B cell (primary cell): ENCODE data around the gene S1PR5. TPM values are rescaled to one million over a fixed set of nuclear protein-coding genes. Genes with fewer than 3 reads are reported as not detected.
A peak's percentile ranks its signal among the peaks of the same experiment; 100 is the strongest.

Experiments
- ATAC-seq: fragments of 200-7000 bp; cut with Tn5 transposase; one replicate; pipeline ENCODE4 v1.10.0; 2021; ENCODE audit warnings: low read depth, mild to moderate bottlenecking, moderate number of reproducible peaks, moderate library complexity
- CTCF ChIA-PET: fragments of 350-600 bp; sonication (Branson Sonifier 250); formaldehyde crosslinking; loops from one replicate; lab custom pipeline; 2021; ENCODE audit warnings: antibody characterized with exemption, inconsistent platforms; lab: Charles Lee
- POLR2A ChIA-PET: fragments of 350-600 bp; sonication (Branson Sonifier 250); formaldehyde crosslinking; loops from one replicate; lab custom pipeline; 2021; ENCODE audit warnings: antibody characterized with exemption; lab: Charles Lee
- DNase-seq: peaks from one replicate; pipeline ENCODE4 v3.0.0; 2013
- H2AFZ ChIP-seq: 2 replicates; pipeline ENCODE4 v1.6.1; 2012; ENCODE audit warnings: mild to moderate bottlenecking, low read depth, low read length; ENCODE audit not compliant: insufficient read depth, poor library complexity, severe bottlenecking
- H3K27ac ChIP-seq, 2 donors: 1 replicate in 1 of 2; 2 replicates in 1 of 2; pipeline ENCODE4 v1.5.1; 2012 to 2013; ENCODE audit warnings: low read length in 2 of 2, mild to moderate bottlenecking in 2 of 2, moderate library complexity in 1 of 2
- H3K27me3 ChIP-seq, 4 experiments: fragments of 200-600 bp in 1 of 4; sonication (generic) in 1 of 4; replicated peaks in 1 of 4; 1 replicate in 2 of 4; 2 replicates in 2 of 4; pipeline versions ENCODE4 v1.6.1 to v1.7.0; 2013 to 2016; ENCODE audit warnings: low read length in 3 of 4, mild to moderate bottlenecking in 2 of 4, mixed read lengths in 1 of 4, moderate library complexity in 1 of 4; ENCODE audit not compliant: insufficient read depth in 4 of 4, control insufficient read depth in 3 of 4; ENCODE audit errors: control extremely low read depth in 1 of 4
- H3K36me3 ChIP-seq, 2 experiments: replicated peaks in 1 of 2; 1 replicate in 1 of 2; 2 replicates in 1 of 2; pipeline versions ENCODE4 v1.6.1 to v1.7.1; 2013; ENCODE audit warnings: low read length in 1 of 2; ENCODE audit not compliant: insufficient read depth in 2 of 2, control insufficient read depth in 1 of 2; ENCODE audit errors: control extremely low read depth in 1 of 2, extremely low read depth in 1 of 2
- H3K4me1 ChIP-seq, 2 donors: fragments of 200-600 bp in 1 of 2; sonication (generic) in 1 of 2; 1 replicate in 1 of 2; 2 replicates in 1 of 2; pipeline versions ENCODE4 v1.5.1 to v1.6.1; 2013 to 2017; ENCODE audit warnings: low read length in 2 of 2; ENCODE audit not compliant: control insufficient read depth in 2 of 2, insufficient read depth in 2 of 2
- H3K4me2 ChIP-seq: replicated peaks from 2 replicates; pipeline ENCODE3; 2012; ENCODE audit warnings: mild to moderate bottlenecking, low read depth, low read length; ENCODE audit not compliant: poor library complexity, severe bottlenecking
- H3K4me3 ChIP-seq, 5 experiments: fragments of 200-600 bp in 1 of 5; sonication (generic) in 1 of 5; 1 replicate in 3 of 5; 2 replicates in 2 of 5; pipeline versions ENCODE4 v1.5.1 to v1.7.0; 2011 to 2016; ENCODE audit warnings: low read length in 4 of 5, mild to moderate bottlenecking in 4 of 5, low read depth in 2 of 5, control low read depth in 1 of 5, moderate library complexity in 1 of 5; ENCODE audit not compliant: insufficient read depth in 1 of 5; ENCODE audit errors: control extremely low read depth in 1 of 5, extremely low read depth in 1 of 5
- H3K79me2 ChIP-seq: fragments of 200-600 bp; sonication (generic); one replicate; pipeline ENCODE4 v1.6.0; 2016; ENCODE audit warnings: low read length; ENCODE audit not compliant: control insufficient read depth, insufficient read depth
- H3K9ac ChIP-seq: fragments of 200-600 bp; sonication (generic); 2 replicates; pipeline ENCODE4 v1.6.1; 2017; ENCODE audit warnings: mild to moderate bottlenecking, low read length, moderate library complexity
- H3K9me3 ChIP-seq, 3 donors: one replicate each; pipeline versions ENCODE4 v1.6.1 to v1.7.1; 2013; ENCODE audit warnings: low read length in 2 of 3; ENCODE audit not compliant: control insufficient read depth in 2 of 3, insufficient read depth in 1 of 3; ENCODE audit errors: control extremely low read depth in 1 of 3
- H4K20me1 ChIP-seq: 2 replicates; pipeline ENCODE4 v1.6.0; 2012; ENCODE audit warnings: mild to moderate bottlenecking, low read length; ENCODE audit not compliant: insufficient read depth, control insufficient read depth, poor library complexity, severe bottlenecking
- H3K27ac Mint-ChIP-seq: one replicate; pipeline ENCODE4 v1.8.0; 2021; ENCODE audit warnings: mixed read lengths
- H3K27me3 Mint-ChIP-seq: one replicate; pipeline ENCODE4 v1.8.0; 2021; ENCODE audit warnings: mixed read lengths
- H3K4me1 Mint-ChIP-seq: one replicate; pipeline ENCODE4 v1.8.0; 2021; ENCODE audit warnings: mixed read lengths
- H3K4me3 Mint-ChIP-seq: one replicate; pipeline ENCODE4 v1.8.0; 2021; ENCODE audit warnings: mixed read lengths
- H3K9me3 Mint-ChIP-seq: one replicate; pipeline ENCODE4 v1.8.0; 2022; ENCODE audit warnings: mixed read lengths; ENCODE audit not compliant: insufficient read depth
- EZH2 ChIP-seq: IDR thresholded peaks from 2 replicates; pipeline ENCODE4 v1.6.1; 2012; ENCODE audit warnings: borderline replicate concordance, low read depth, mild to moderate bottlenecking, moderate library complexity, low read length; ENCODE audit not compliant: insufficient read depth, poor library complexity, severe bottlenecking
- WGBS: methylation state at CpG from one replicate; pipeline ENCODE4 v1.1.5; 2013; ENCODE audit warnings: missing lambda C conversion rate; ENCODE audit not compliant: insufficient coverage; 5-methylcytosine and 5-hydroxymethylcytosine counted together
- intact Hi-C: fragments of 100-400 bp; cut with micrococcal nuclease; formaldehyde crosslinking; loops from one replicate; pipeline ENCODE4 v1.10.0; 2022
- polyA plus RNA-seq: library from polyadenylated mRNA; depleted of rRNA; stranded (reverse); fragments of >200 nt; gene quantifications from 2 replicates; pipeline ENCODE4 v1.2.3, GENCODE V29; 2012
- total RNA-seq, 2 donors: library from RNA; stranded (reverse); fragments of 120-200 nt in 1 of 2; gene quantifications; 1 replicate in 1 of 2; 2 replicates in 1 of 2; pipeline versions ENCODE4 v1.2.3 to v1.2.4, GENCODE V29; 2013 to 2022
- TF ChIP-seq, protein P1 (sequence below): fragments of 200-600 bp; IDR thresholded peaks from one replicate; pipeline ENCODE4 v1.8.0; 2022; ENCODE audit warnings: antibody characterized with exemption, mild to moderate bottlenecking

Gene S1PR5
- total and polyA plus RNA-seq, 2 donors (not counting 1 experiment from before 2014, with no cell fraction given), result 0.27 to 0.67 TPM

DNA sequence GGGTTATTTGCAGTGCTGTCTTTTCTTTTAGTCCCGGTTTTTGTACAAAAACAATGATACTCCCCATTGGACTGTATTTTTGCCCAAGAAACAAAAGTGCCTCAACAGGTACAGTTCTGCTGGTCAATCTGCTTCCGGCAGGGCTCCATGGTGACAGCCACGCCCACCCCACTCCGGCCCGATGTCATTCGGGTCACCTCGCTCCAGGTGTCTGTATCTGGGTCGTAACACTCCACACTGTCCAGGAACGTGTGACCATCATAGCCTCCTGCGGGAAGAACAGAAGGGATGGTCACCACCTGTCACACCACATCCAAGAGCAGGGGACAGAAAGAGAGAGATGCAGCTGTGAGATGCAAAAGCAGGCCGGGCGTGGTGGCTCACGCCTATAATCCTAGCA lies 30.7 kb downstream of the S1PR5 start:
- Histone ChIP-seq H2AFZ (no peak overlapping the region), H3K79me2 (peaks cover 10% of the 10 kb centered on the region), H3K9me3 (no peaks in the 10 kb centered on the region), H3K9ac (no peak overlapping the region), H3K27ac (no peak overlapping the region), H3K4me2 (no peak overlapping the region), H3K27me3 (no peaks in the 10 kb centered on the region), H3K4me3 (no peak overlapping the region), H4K20me1 (peaks cover 4% of the 10 kb centered on the region), H3K36me3 (peaks cover 0 to 31% of the 10 kb centered on the region in 2 experiments), H3K4me1 (no peaks in the 10 kb centered on the region)
- Mint-ChIP-seq H3K27ac (no peak overlapping the region), H3K9me3 (no peaks in the 10 kb centered on the region), H3K4me1 (peaks cover 3% of the 10 kb centered on the region), H3K4me3 (no peak overlapping the region), H3K27me3 (no peaks in the 10 kb centered on the region)
- ChIA-PET CTCF (interaction anchor here (0.6 to 1.6 kb wide), 3 partner anchors 83 to 105 kb away, joined by 3 to 6 read pairs (median 3); no protein-coding TSS in a partner anchor), POLR2A (interaction anchor here (0.7 kb wide), 1 partner anchor 163 kb away, joined by 5 read pairs; no protein-coding TSS in a partner anchor)
- DNase-seq, result no peak
- 98% methylated on average over 10 of the region's 13 CpGs for WGBS
- intact Hi-C loops, result no loop called here
- TF ChIP-seq EZH2, result no peak
- TF ChIP-seq, protein P1, sequence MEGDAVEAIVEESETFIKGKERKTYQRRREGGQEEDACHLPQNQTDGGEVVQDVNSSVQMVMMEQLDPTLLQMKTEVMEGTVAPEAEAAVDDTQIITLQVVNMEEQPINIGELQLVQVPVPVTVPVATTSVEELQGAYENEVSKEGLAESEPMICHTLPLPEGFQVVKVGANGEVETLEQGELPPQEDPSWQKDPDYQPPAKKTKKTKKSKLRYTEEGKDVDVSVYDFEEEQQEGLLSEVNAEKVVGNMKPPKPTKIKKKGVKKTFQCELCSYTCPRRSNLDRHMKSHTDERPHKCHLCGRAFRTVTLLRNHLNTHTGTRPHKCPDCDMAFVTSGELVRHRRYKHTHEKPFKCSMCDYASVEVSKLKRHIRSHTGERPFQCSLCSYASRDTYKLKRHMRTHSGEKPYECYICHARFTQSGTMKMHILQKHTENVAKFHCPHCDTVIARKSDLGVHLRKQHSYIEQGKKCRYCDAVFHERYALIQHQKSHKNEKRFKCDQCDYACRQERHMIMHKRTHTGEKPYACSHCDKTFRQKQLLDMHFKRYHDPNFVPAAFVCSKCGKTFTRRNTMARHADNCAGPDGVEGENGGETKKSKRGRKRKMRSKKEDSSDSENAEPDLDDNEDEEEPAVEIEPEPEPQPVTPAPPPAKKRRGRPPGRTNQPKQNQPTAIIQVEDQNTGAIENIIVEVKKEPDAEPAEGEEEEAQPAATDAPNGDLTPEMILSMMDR, result no peak
- no peak for ATAC-seq

DNA sequence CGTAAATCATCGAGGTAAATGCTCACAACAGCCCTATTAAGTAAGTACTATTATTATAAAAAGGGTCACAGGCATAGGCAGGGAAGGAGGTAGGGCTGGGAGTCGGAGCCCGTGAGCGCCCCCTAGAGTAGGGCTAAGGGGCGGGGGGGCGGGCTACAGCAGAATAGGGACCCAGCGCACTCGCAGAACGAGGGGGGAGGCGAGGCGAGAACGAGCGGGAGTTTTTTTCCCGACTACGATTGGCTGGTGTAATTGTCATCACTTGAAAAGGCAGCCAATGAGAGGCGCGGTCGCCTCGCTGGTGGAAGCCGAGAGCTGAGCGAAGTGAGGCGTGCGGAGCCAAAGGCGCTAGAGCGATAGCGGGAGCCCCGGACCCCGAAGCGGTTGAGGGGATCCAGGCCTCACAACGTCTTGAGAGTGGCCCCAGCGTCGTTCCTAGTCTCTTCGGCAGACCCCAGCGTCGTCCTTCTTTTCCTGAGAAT lies 38.3 kb downstream of the S1PR5 start:
- peak overlapping the region; percentile 16 for H3K9ac ChIP-seq
- no peaks in the 10 kb centered on the region for H3K9me3 ChIP-seq
- ATAC-seq (peak; percentile 91), DNase-seq (peak; percentile 90)
- no peak overlapping the region for H3K27ac ChIP-seq
- H2AFZ ChIP-seq, result peak overlapping the region; percentile 56
- no peaks in the 10 kb centered on the region for H3K36me3 ChIP-seq
- intact Hi-C loops, result loop anchor here (1.0 kb wide), 1 partner anchor 75 kb away; no protein-coding TSS in a partner anchor
- ChIA-PET CTCF (interaction anchor here (0.6 to 2.1 kb wide), 6 partner anchors 17 to 221 kb away, joined by 3 to 6 read pairs (median 3); partner anchors contain the start of gene CDC37), POLR2A (interaction anchor here (0.5 kb wide), 1 partner anchor 375 kb away, joined by 6 read pairs; no protein-coding TSS in a partner anchor)
- peaks cover 16% of the 10 kb centered on the region for H3K4me1 Mint-ChIP-seq
- no peaks in the 10 kb centered on the region for H3K9me3 Mint-ChIP-seq
- peak overlapping the region; percentile 70 for H3K4me2 ChIP-seq
- H3K27me3 Mint-ChIP-seq, result no peaks in the 10 kb centered on the region
- H4K20me1 ChIP-seq, result no peaks in the 10 kb centered on the region
- H3K4me3 Mint-ChIP-seq, result peak overlapping the region; percentile 55
- no peak for TF ChIP-seq EZH2
- TF ChIP-seq, protein P1, result peak; percentile 80
- peak overlapping the region in 4 of 5 experiments; percentile 5 to 41 (median 16) for H3K4me3 ChIP-seq
- 7% methylated on average over 34 of the region's 36 CpGs for WGBS
- no peaks in the 10 kb centered on the region for H3K79me2 ChIP-seq
- H3K27me3 ChIP-seq, result no peaks in the 10 kb centered on the region
- H3K27ac Mint-ChIP-seq, result peak overlapping the region; percentile 37
- peaks cover 9 to 13% of the 10 kb centered on the region in 2 donors for H3K4me1 ChIP-seq
